Upper lobe of left lung (tissue), 6 donors: ENCODE results near the gene SH3GL1. TPM values are rescaled to one million over a fixed set of nuclear protein-coding genes. Genes with fewer than 3 reads are reported as not detected.
A peak's percentile ranks its signal among the peaks of the same experiment; 100 is the strongest.

Source experiments
- ATAC-seq, 2 donors: fragments of 200-7000 bp; cut with Tn5 transposase; one replicate each; pipeline ENCODE4 v1.9.1; 2022; ENCODE audit warnings: mild to moderate bottlenecking in 2 of 2, moderate library complexity in 2 of 2; ENCODE audit not compliant: low FRiP score in 2 of 2
- DNase-seq, 2 donors: peaks; one replicate each; pipeline ENCODE4 v3.0.0-alpha.2; 2019 to 2020
- H3K27ac ChIP-seq, 4 donors: fragments of 200-600 bp; sonication (generic); one replicate each; pipeline ENCODE4 v1.5.1; 2016 to 2019
- H3K27me3 ChIP-seq, 4 donors: fragments of 200-600 bp; sonication (generic); one replicate each; pipeline ENCODE4 v1.5.1; 2017 to 2019
- H3K36me3 ChIP-seq, 4 donors: fragments of 200-600 bp; sonication (generic); one replicate each; pipeline ENCODE4 v1.5.1; 2016 to 2019
- H3K4me1 ChIP-seq, 4 donors: fragments of 200-600 bp; sonication (generic); one replicate each; pipeline ENCODE4 v1.5.1; 2018 to 2019
- H3K4me3 ChIP-seq, 4 donors: fragments of 200-600 bp; sonication (generic); one replicate each; pipeline ENCODE4 v1.5.1; 2017 to 2019; ENCODE audit warnings: mild to moderate bottlenecking in 2 of 4, moderate library complexity in 1 of 4
- H3K9me3 ChIP-seq, 4 donors: fragments of 200-600 bp; sonication (generic); one replicate each; pipeline ENCODE4 v1.5.1; 2018 to 2019
- EP300 ChIP-seq, 4 donors: sonication (generic); formaldehyde crosslinking; IDR thresholded peaks; one replicate each; pipeline ENCODE4 v1.5.1; 2017; ENCODE audit warnings: antibody characterized with exemption in 4 of 4, control low read depth in 2 of 4
- POLR2A ChIP-seq, 4 donors: fragments of 450-650 bp; IDR thresholded peaks; one replicate each; pipeline ENCODE4 v1.5.1; 2016 to 2017; ENCODE audit warnings: antibody characterized with exemption in 4 of 4, mild to moderate bottlenecking in 2 of 4
- POLR2AphosphoS5 ChIP-seq, 2 donors: sonication (generic); formaldehyde crosslinking; IDR thresholded peaks; one replicate each; pipeline ENCODE4 v1.5.1; 2017; ENCODE audit warnings: antibody characterized with exemption in 2 of 2
- WGBS, 2 donors: methylation state at CpG; one replicate each; pipeline ENCODE4 v1.1.5; 2017 to 2018; 5-methylcytosine and 5-hydroxymethylcytosine counted together
- total RNA-seq, 6 donors: library from RNA; depleted of rRNA in 4 of 6; stranded (reverse); fragments of >200 nt in 4 of 6; gene quantifications; one replicate each; pipeline versions ENCODE4 v1.1.0 to v1.2.1, GENCODE V29; 2016 to 2021
- TF ChIP-seq, protein P1 (sequence below), 6 experiments: fragments of 450-650 bp in 4 of 6; fragments of 200-600 bp in 2 of 6; sonication (generic) in 2 of 6; IDR thresholded peaks; one replicate each; pipeline ENCODE4 v1.5.1; 2016 to 2019; ENCODE audit warnings: antibody characterized with exemption in 6 of 6
- donor health status: DM: no; HTN: no; CAD: no; lungs with moderate emphysema.
- donor health status: DM: no; HTN: yes; CAD: no; lungs with severe emphysema.

The SH3GL1 gene
- total RNA-seq, 6 donors from 2014 or later = 27.4 to 60.1 (median 53.8) TPM

DNA sequence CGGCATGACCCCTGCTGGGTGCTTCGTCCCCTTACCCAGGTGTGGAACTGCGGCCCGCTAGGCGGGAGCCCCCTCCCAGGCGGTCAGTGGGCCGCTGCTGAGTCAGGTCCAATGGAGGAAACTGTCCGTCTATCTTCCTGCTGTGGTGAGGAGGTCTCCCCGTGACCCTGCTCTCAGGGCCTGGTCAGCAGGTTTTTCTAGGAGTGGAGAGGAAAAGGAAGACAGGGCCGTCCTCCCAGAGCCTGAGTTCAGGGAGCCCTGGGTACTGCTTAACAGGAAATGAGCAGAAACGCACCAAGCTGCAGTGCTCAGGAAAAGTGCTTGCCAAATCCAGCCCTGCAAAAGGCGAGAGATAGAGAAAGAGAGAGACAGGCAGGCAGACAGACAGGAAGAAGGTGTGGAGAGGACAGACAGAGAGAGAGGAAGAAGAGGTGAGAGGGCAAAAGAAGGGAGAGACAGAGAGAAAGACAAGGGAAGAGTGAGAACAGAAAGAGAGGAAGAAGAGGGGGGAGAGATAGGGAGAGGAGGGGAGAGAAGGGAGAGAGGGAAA lies 10.3 kb downstream of the SH3GL1 start:
- ATAC-seq (peak; percentile 11 to 56), DNase-seq (peak; percentile 58 to 70)
- Histone ChIP-seq H3K36me3 (peaks cover 0 to 15% (median 8%) of the 10 kb centered on the region in 4 donors), H3K27me3 (no peaks in the 10 kb centered on the region), H3K4me3 (peak overlapping the region in 1 of 4 donors; percentile 12), H3K4me1 (peaks cover 57 to 70% (median 63%) of the 10 kb centered on the region in 4 donors), H3K27ac (peak overlapping the region; percentile 77 to 87 (median 85)), H3K9me3 (no peaks in the 10 kb centered on the region)
- WGBS, 2 donors = 16 to 39% methylated on average over 6 to 12 of the region's 12 CpGs
- TF ChIP-seq POLR2AphosphoS5 (IDR thresholded peaks at IDR 0.05) = peak in 1 of 2 donors; percentile 34
- no peak for TF ChIP-seq EP300 (IDR thresholded peaks at IDR 0.05)
- TF ChIP-seq, protein P1, sequence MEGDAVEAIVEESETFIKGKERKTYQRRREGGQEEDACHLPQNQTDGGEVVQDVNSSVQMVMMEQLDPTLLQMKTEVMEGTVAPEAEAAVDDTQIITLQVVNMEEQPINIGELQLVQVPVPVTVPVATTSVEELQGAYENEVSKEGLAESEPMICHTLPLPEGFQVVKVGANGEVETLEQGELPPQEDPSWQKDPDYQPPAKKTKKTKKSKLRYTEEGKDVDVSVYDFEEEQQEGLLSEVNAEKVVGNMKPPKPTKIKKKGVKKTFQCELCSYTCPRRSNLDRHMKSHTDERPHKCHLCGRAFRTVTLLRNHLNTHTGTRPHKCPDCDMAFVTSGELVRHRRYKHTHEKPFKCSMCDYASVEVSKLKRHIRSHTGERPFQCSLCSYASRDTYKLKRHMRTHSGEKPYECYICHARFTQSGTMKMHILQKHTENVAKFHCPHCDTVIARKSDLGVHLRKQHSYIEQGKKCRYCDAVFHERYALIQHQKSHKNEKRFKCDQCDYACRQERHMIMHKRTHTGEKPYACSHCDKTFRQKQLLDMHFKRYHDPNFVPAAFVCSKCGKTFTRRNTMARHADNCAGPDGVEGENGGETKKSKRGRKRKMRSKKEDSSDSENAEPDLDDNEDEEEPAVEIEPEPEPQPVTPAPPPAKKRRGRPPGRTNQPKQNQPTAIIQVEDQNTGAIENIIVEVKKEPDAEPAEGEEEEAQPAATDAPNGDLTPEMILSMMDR (IDR thresholded peaks at IDR 0.05) = no peak

DNA sequence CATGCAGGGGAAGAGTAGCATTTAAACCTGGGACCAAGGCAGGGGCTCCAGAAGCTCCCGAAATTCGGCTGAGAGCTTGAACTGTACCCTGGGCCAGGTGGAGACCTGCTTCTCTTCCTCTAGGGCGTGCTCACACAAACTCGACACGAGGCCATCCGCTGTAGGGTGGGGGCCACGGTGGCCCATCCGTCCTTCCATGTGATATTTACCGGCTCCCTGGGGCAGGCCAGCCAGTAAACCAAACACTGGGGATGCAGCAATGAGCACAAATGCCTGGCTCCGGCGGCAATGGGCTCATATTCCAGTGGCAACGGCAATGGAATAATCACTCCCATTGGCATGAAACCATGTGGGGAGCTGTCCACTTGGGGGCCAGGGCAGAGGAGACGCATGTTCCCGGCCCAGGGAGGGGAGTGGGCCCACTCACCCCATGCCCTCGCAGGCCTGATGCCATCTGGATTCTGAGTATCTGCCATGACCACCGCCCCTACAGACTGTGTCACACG lies 10.8 kb downstream of the SH3GL1 start:
- DNase-seq = no peak
- H3K36me3 ChIP-seq = peaks cover 0 to 12% (median 5%) of the 10 kb centered on the region in 4 donors
- H3K4me3 ChIP-seq = peak overlapping the region in 1 of 4 donors; percentile 12
- H3K9me3 ChIP-seq = no peaks in the 10 kb centered on the region
- no peaks in the 10 kb centered on the region for H3K27me3 ChIP-seq
- peak in 1 of 2 donors; percentile 9 for ATAC-seq
- peaks cover 57 to 65% (median 61%) of the 10 kb centered on the region in 4 donors for H3K4me1 ChIP-seq
- peak overlapping the region; percentile 77 to 87 (median 85) for H3K27ac ChIP-seq
- WGBS, 2 donors = 48 to 64% methylated on average over 7 to 16 of the region's 17 CpGs
- TF ChIP-seq, protein P1 (IDR thresholded peaks at IDR 0.05) = no peak
- no peak for TF ChIP-seq POLR2A (IDR thresholded peaks at IDR 0.05)
- no peak for TF ChIP-seq POLR2AphosphoS5 (IDR thresholded peaks at IDR 0.05)
- TF ChIP-seq EP300 (IDR thresholded peaks at IDR 0.05) = no peak

DNA sequence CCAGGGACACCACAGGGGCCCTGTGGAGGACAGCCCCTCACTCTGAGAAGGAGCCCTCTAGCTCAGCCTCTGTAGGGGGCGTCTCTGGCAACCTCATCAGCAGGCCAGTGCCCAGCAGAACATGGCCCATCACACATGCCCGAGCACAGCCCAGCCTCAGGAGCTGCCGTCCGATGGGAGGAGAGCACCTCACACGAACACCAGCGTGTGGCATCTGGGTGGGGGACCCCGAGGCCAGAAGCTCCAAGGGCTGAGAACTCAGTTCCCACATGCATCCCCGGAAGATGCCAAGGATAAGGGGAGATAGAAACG lies 11.3 kb downstream of the SH3GL1 start:
- Histone ChIP-seq H3K27ac (peak overlapping the region; percentile 77 to 87 (median 85)), H3K36me3 (peaks cover 0 to 16% (median 7%) of the 10 kb centered on the region in 4 donors), H3K4me1 (peaks cover 57 to 60% (median 58%) of the 10 kb centered on the region in 4 donors), H3K4me3 (no peak overlapping the region), H3K9me3 (no peaks in the 10 kb centered on the region), H3K27me3 (no peaks in the 10 kb centered on the region)
- ATAC-seq (no peak), DNase-seq (no peak)
- TF ChIP-seq POLR2AphosphoS5 (IDR thresholded peaks at IDR 0.05) (no peak), POLR2A (IDR thresholded peaks at IDR 0.05) (no peak), EP300 (IDR thresholded peaks at IDR 0.05) (no peak)
- TF ChIP-seq, protein P1 (IDR thresholded peaks at IDR 0.05) = no peak
- 79 to 88% methylated on average over 3 to 7 of the region's 9 CpGs for WGBS, 2 donors

DNA sequence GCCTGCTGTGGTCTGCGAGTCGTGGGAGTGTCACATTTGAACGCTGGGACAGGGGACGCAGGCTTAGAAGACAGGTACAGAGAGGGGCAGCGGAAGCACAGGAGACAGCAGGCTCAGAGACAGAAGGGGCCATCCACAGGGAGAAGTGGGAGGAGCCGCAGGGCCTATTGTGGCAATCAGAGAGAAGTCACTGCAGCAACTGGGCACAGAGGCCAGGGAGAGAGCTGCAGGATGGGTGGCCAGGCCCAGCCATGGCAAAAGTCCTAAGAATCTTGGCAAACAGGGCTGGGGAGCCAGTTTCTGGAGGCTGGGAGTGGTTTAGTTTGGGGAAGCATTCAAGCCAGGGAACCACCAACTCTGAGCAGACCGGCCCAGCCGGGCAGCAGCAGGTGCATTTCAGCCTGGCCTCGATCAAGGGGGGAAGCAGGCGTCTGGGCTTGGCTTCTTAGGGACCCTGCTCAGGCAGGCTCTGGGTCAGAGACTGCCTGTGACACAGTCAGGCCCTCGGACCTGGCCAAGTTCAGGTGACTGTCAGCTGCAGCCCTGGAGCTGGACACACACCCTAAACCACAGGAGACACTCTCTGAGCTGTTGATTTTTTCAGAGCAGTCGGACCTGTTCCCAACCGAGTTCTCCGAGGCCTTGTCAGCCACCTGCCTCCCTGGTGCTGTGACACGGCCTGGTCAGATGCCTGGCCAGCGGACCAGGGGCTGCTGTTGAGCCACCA lies 11.8 kb downstream of the SH3GL1 start:
- H3K9me3 ChIP-seq = no peaks in the 10 kb centered on the region
- peaks cover 0 to 18% (median 11%) of the 10 kb centered on the region in 4 donors for H3K36me3 ChIP-seq
- 63 to 71% methylated on average over 9 to 11 of the region's 16 CpGs for WGBS, 2 donors
- peak in 1 of 2 donors; percentile 71 for DNase-seq
- H3K27me3 ChIP-seq = no peaks in the 10 kb centered on the region
- H3K4me3 ChIP-seq = no peak overlapping the region
- peaks cover 52 to 57% (median 54%) of the 10 kb centered on the region in 4 donors for H3K4me1 ChIP-seq
- TF ChIP-seq, protein P1 (IDR thresholded peaks at IDR 0.05) = no peak
- TF ChIP-seq EP300 (IDR thresholded peaks at IDR 0.05) = no peak
- TF ChIP-seq POLR2AphosphoS5 (IDR thresholded peaks at IDR 0.05) = no peak
- TF ChIP-seq POLR2A (IDR thresholded peaks at IDR 0.05) = no peak
- peak overlapping the region; percentile 77 to 87 (median 85) for H3K27ac ChIP-seq
- peak in 1 of 2 donors; percentile 56 for ATAC-seq
